ENCODE results near the gene MAPKAPK2.

Gene MAPKAPK2

DNA sequence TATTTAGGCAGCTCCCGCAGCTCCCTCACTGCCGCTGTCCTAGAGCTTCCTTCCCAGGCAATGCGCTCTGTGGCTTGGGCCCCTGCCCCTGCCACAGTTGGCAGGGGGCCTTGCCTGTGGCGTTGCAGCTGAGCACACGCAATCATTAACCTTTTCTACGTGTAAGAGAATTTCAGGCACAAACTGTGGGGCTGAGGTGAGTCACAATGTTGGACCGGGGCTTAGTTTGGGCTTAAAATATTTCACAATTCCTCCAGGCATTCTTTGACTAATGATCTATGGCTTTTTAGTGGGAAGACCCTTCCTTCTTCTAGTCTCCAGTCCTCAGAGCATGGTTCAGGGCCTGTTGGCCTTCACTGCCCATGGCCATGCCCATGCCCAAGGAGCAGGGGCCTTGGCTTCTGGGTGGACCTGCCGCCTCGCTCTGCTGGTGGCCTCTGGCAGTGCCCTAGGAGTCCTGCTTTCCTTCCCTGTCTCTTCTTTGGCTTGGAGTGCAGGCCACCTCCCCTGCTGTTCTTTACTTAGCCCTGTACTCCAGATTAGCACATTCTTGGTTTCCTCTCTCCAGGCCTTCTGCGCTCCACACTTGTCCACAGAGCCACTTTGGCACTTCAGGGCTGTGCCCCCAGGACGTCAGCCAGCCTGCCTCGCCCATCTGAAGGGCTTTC lies 39.2 kb downstream of the MAPKAPK2 start:
- Histone ChIP-seq H3K4me1 (ENCODE audit: insufficient read depth, low read length, severe bottlenecking) (peaks cover 9% of the 10 kb centered on the region), H3K9me2 (ENCODE audit: low read depth, low read length) (no peaks in the 10 kb centered on the region), H3K27ac (ENCODE audit: low read depth, low read length, poor library complexity, severe bottlenecking) (no peak overlapping the region), H3K9ac (ENCODE audit: low read length) (no peak overlapping the region), H3K4me3 (ENCODE audit: low read depth, low read length, poor library complexity, severe bottlenecking) (no peak overlapping the region), H3F3A (ENCODE audit: insufficient read depth, low read length) (no peaks in the 10 kb centered on the region), H4K20me1 (ENCODE audit: insufficient read depth, low read length) (no peaks in the 10 kb centered on the region), H3K27me3 (ENCODE audit: insufficient read depth, low read length) (no peaks in the 10 kb centered on the region), H3K79me2 (ENCODE audit: insufficient read depth, low read length) (no peaks in the 10 kb centered on the region), H3K36me3 (ENCODE audit: insufficient read depth, low read length) (no peaks in the 10 kb centered on the region), H3K9me3 (ENCODE audit: low read length) (no peaks in the 10 kb centered on the region), H3K4me2 (ENCODE audit: low read length) (no peak overlapping the region), H2AFZ (ENCODE audit: low read length) (no peak overlapping the region)
- TF ChIP-seq CTCF (IDR thresholded peaks at IDR 0.05; ENCODE audit: low read length) (no peak), EZH2 (IDR thresholded peaks at IDR 0.05; ENCODE audit: borderline replicate concordance, low read length) (no peak)

GRCh38 chr1:206725109-206725963 lies 40.6 kb downstream of the MAPKAPK2 start:
- Histone ChIP-seq H3K4me3 (ENCODE audit: low read depth, low read length, poor library complexity, severe bottlenecking) (no peak overlapping the region), H2AFZ (ENCODE audit: low read length) (no peak overlapping the region), H3K9me2 (ENCODE audit: low read depth, low read length) (no peaks in the 10 kb centered on the region), H3K4me1 (ENCODE audit: insufficient read depth, low read length, severe bottlenecking) (no peaks in the 10 kb centered on the region), H4K20me1 (ENCODE audit: insufficient read depth, low read length) (no peaks in the 10 kb centered on the region), H3F3A (ENCODE audit: insufficient read depth, low read length) (no peaks in the 10 kb centered on the region), H3K27me3 (ENCODE audit: insufficient read depth, low read length) (no peaks in the 10 kb centered on the region), H3K9me3 (ENCODE audit: low read length) (no peaks in the 10 kb centered on the region), H3K27ac (ENCODE audit: low read depth, low read length, poor library complexity, severe bottlenecking) (no peak overlapping the region), H3K9ac (ENCODE audit: low read length) (no peak overlapping the region), H3K79me2 (ENCODE audit: insufficient read depth, low read length) (no peaks in the 10 kb centered on the region), H3K36me3 (ENCODE audit: insufficient read depth, low read length) (peaks cover 3% of the 10 kb centered on the region; the same call in 1 of the 2 replicates), H3K4me2 (ENCODE audit: low read length) (no peak overlapping the region)
- TF ChIP-seq EZH2 (IDR thresholded peaks at IDR 0.05; ENCODE audit: borderline replicate concordance, low read length) = no peak
- peak; percentile 73 for TF ChIP-seq CTCF (IDR thresholded peaks at IDR 0.05; ENCODE audit: low read length)

DNA sequence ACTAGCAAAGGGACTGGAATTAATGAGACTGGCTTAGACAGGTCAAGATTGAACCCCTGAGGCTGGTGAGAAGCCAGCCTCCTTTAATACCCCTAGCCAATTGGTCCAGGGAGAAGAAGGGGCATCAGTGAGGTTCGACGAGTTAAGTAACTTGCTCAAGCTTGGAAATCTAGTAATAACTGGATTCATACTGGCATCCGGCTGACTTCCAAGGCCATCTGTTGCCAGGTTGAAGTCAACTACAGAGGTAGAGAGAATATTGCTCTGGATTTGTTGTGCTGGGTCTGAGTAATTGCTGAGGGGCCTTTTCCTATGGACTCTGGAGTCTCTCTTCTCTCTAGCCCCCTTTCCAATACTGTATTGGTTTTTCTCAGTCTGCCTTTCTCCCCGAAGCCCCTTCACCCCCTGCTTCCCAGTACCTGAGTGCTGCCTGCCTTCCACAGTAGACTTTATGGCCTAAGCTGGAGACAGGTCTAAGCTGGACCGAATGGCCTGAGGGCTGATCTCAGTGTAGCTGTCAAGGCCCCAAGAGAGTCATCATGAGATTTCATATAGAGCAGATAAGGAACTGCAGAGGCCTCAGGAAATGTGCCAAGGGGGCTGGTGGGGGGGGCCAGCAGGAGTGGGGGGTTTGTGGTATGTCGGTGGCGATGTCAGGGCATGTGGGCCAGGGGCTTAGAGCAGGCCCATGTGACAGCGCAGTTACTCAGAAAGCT lies 43.4 kb downstream of the MAPKAPK2 start:
- Histone ChIP-seq H3K4me2 (ENCODE audit: low read length) (no peak overlapping the region), H3F3A (ENCODE audit: insufficient read depth, low read length) (no peaks in the 10 kb centered on the region), H3K4me3 (ENCODE audit: low read depth, low read length, poor library complexity, severe bottlenecking) (no peak overlapping the region), H3K36me3 (ENCODE audit: insufficient read depth, low read length) (peaks cover 13% of the 10 kb centered on the region; the same call in 1 of the 2 replicates), H4K20me1 (ENCODE audit: insufficient read depth, low read length) (no peaks in the 10 kb centered on the region), H3K27me3 (ENCODE audit: insufficient read depth, low read length) (no peaks in the 10 kb centered on the region), H3K79me2 (ENCODE audit: insufficient read depth, low read length) (no peaks in the 10 kb centered on the region), H3K9ac (ENCODE audit: low read length) (no peak overlapping the region), H3K4me1 (ENCODE audit: insufficient read depth, low read length, severe bottlenecking) (no peaks in the 10 kb centered on the region), H3K27ac (ENCODE audit: low read depth, low read length, poor library complexity, severe bottlenecking) (no peak overlapping the region), H2AFZ (ENCODE audit: low read length) (no peak overlapping the region), H3K9me3 (ENCODE audit: low read length) (no peaks in the 10 kb centered on the region), H3K9me2 (ENCODE audit: low read depth, low read length) (no peaks in the 10 kb centered on the region)
- no peak for TF ChIP-seq CTCF (IDR thresholded peaks at IDR 0.05; ENCODE audit: low read length)
- TF ChIP-seq EZH2 (IDR thresholded peaks at IDR 0.05; ENCODE audit: borderline replicate concordance, low read length) = no peak

Data from OCI-LY1 (cell line).